Heart right ventricle (tissue), 16 donors: ENCODE data around the gene ACOD1. TPM values are rescaled to one million over a fixed set of nuclear protein-coding genes. Genes with fewer than 3 reads are reported as not detected.
A peak's percentile ranks its signal among the peaks of the same experiment; 100 is the strongest.

Source experiments
- ATAC-seq, 8 donors: fragments of 200-7000 bp; cut with Tn5 transposase; one replicate each; pipeline ENCODE4 v1.9.1; 2020; ENCODE audit warnings: mild to moderate bottlenecking in 8 of 8, moderate library complexity in 8 of 8, moderate number of reproducible peaks in 1 of 8
- DNase-seq, 2 donors: peaks; one replicate each; pipeline ENCODE4 v3.0.0-alpha.2; 2020
- H3K27ac ChIP-seq, 10 donors: fragments of 200-600 bp; sonication (generic) in 2 of 10; one replicate each; pipeline versions ENCODE4 v1.5.0 to v1.8.0; 2020 to 2022; ENCODE audit warnings: mild to moderate bottlenecking in 3 of 10
- H3K27me3 ChIP-seq, 7 donors: fragments of 200-600 bp; one replicate each; pipeline ENCODE4 v1.8.0; 2021 to 2022; ENCODE audit warnings: mild to moderate bottlenecking in 2 of 7
- H3K36me3 ChIP-seq, 9 donors: fragments of 200-600 bp; sonication (generic) in 1 of 9; one replicate each; pipeline versions ENCODE4 v1.5.0 to v1.8.0; 2020 to 2022; ENCODE audit warnings: mild to moderate bottlenecking in 2 of 9
- H3K4me1 ChIP-seq, 9 donors: fragments of 200-600 bp; sonication (generic) in 1 of 9; one replicate each; pipeline versions ENCODE4 v1.5.0 to v1.8.0; 2020 to 2022; ENCODE audit warnings: mild to moderate bottlenecking in 4 of 9
- H3K4me3 ChIP-seq, 10 donors: fragments of 200-600 bp; sonication (generic) in 2 of 10; one replicate each; pipeline versions ENCODE4 v1.5.0 to v1.8.0; 2020 to 2022; ENCODE audit warnings: mild to moderate bottlenecking in 7 of 10, moderate library complexity in 2 of 10
- H3K9me3 ChIP-seq, 11 donors: fragments of 200-600 bp in 10 of 11; sonication (generic) in 2 of 11; one replicate each; pipeline versions ENCODE4 v1.5.0 to v1.8.0; 2013 to 2022; ENCODE audit warnings: mild to moderate bottlenecking in 2 of 11, control low read depth in 1 of 11, moderate library complexity in 1 of 11
- CTCF ChIP-seq, 9 donors: fragments of 200-600 bp; sonication (generic) in 2 of 9; IDR thresholded peaks; one replicate each; pipeline versions ENCODE4 v1.5.0 to v1.8.0; 2021 to 2022; ENCODE audit warnings: antibody characterized with exemption in 9 of 9, mild to moderate bottlenecking in 5 of 9, moderate library complexity in 1 of 9
- WGBS, 2 donors: extraction: QIAGEN DNeasy Blood & Tissue Kit; methylation state at CpG; one replicate each; pipeline ENCODE4 v1.1.7; 2013; ENCODE audit warnings: inconsistent platforms in 1 of 2; 5-methylcytosine and 5-hydroxymethylcytosine counted together
- intact Hi-C, 10 donors: fragments of 100-400 bp; cut with DNase I; formaldehyde crosslinking; loops; one replicate each; pipeline versions ENCODE4 v1.11.1 to v1.14.2; 2022
- polyA plus RNA-seq, 2 donors: library from polyadenylated mRNA; stranded (reverse); fragments of 200-250 nt; gene quantifications; one replicate each; pipeline ENCODE4 v1.2.3, GENCODE V29; 2013
- total RNA-seq, 10 donors: library from RNA; stranded (reverse); fragmentation: NEBNext Ultra II Directional in 3 of 10; extraction: Animal tissue kit (Norgen Biotek cat#: 25700) in 3 of 10; gene quantifications; one replicate each; pipeline versions ENCODE4 v1.2.1 to v1.2.4, GENCODE V29; 2021 to 2023
- donor health status: Arrhythmogenic right ventricular cardiomyopathy.
- donor health status: ischemic (EF 13 %, LVEDD 7.1; RV severe dilation, severe dysfunction).
- donor health status: healthy with polysubstance abuse.
- donor health status: DM: no; HTN: yes; CAD: no.
- donor health status: DM: no; HTN: no; CAD: no.
- donor health status: ischemic (EF 25% LVEDD 6.9; RV normal size, moderate dysfunction).
- donor health status: ischemic (EF 25% LVEDD 5.7; RV mildly dilated, moderate dysfunction).
- donor health status: healthy.
- donor health status: DM: yes; HTN: yes; CAD: no.
- donor health status: Ischemic cardiomyopathy.
- donor health status: ischemic (EF 35%, LVEDD 5.7; RV mildly dilated, moderate dysfunction).
- donor health status: nonischemic (EF 11% LVEDD 7.7; RV severe dilation, severe dysfunction).
- donor health status: DM: yes; HTN: yes; CAD: no.
- donor health status: PGD.
- donor health status: ischemic (EF 29% LVEDD 5.4; RV normal size, mild dysfunction).
- donor health status: nonischemic (EF 23%, LVEDD 6.1; RV moderate dilation, normal function).

The ACOD1 gene
- total and polyA plus RNA-seq, 12 donors = 0.51 TPM; not detected in 11

- Histone ChIP-seq H3K9me3 (peaks cover 0 to 15% (median 0%) of the 10 kb centered on the region in 11 donors), H3K27me3 (no peaks in the 10 kb centered on the region), H3K4me3 (no peak overlapping the region), H3K36me3 (no peaks in the 10 kb centered on the region), H3K27ac (no peak overlapping the region), H3K4me1 (no peaks in the 10 kb centered on the region)
- DNase-seq (no peak), ATAC-seq (no peak)
- intact Hi-C loops = no loop called here
- WGBS, 2 donors = 55 to 78% methylated on average over 4 of the region's 4 CpGs
- TF ChIP-seq CTCF (IDR thresholded peaks at IDR 0.05) = no peak
These were observed 16.2 kb upstream of the ACOD1 start for GRCh38 chr13:76932076-76932475.

- ATAC-seq = no peak
- H3K36me3 ChIP-seq = no peaks in the 10 kb centered on the region
- DNase-seq = no peak
- H3K27ac ChIP-seq = no peak overlapping the region
- no peak for TF ChIP-seq CTCF (IDR thresholded peaks at IDR 0.05)
- no peaks in the 10 kb centered on the region for H3K27me3 ChIP-seq
- WGBS, 2 donors = 94 to 97% methylated on average over 1 of the region's 1 CpG
- intact Hi-C loops = no loop called here
- peaks cover 0 to 18% (median 0%) of the 10 kb centered on the region in 9 donors for H3K4me1 ChIP-seq
- peaks cover 0 to 15% (median 0%) of the 10 kb centered on the region in 11 donors for H3K9me3 ChIP-seq
- H3K4me3 ChIP-seq = no peak overlapping the region
These were observed 13.6 kb upstream of the ACOD1 start for GRCh38 chr13:76934671-76935070.

GRCh38 chr13:76936763-76937162 is 11.5 kb upstream of the ACOD1 start:
- H3K9me3 ChIP-seq = peaks cover 0 to 4% (median 0%) of the 10 kb centered on the region in 11 donors
- ATAC-seq (no peak), DNase-seq (no peak)
- 84 to 89% methylated on average over 2 of the region's 2 CpGs for WGBS, 2 donors
- H3K27ac ChIP-seq = peak overlapping the region in 1 of 10 donors; percentile 16
- peaks cover 0 to 18% (median 0%) of the 10 kb centered on the region in 9 donors for H3K4me1 ChIP-seq
- TF ChIP-seq CTCF (IDR thresholded peaks at IDR 0.05) = no peak
- H3K4me3 ChIP-seq = no peak overlapping the region
- H3K27me3 ChIP-seq = no peaks in the 10 kb centered on the region
- intact Hi-C loops = no loop called here
- no peaks in the 10 kb centered on the region for H3K36me3 ChIP-seq

DNA sequence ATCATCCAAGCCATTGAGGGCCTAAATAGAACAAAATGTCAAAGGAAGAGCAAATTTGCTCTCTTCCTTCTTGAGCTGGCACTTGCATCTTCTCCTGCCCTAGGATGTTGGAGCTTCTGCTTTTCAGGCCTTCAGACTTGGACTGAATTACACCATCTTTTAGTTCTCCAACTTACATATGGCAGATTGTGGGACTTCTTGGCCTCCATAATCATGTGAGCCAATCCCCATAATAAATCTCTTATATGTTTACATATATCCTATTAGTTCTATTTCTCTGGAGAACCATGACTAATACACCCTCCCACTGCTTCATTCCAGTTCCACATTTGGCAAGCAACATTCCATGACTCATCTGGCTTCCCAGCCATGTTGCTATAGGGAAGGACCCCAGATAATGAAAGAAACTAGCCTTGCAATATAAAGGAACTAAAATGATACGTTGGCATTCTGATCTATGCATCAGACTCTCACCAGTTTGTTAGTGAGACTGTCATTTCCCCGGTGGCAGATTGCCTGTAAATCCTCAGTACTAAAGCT is 11.0 kb upstream of the ACOD1 start:
- no peaks in the 10 kb centered on the region for H3K27me3 ChIP-seq
- peaks cover 0 to 4% (median 0%) of the 10 kb centered on the region in 11 donors for H3K9me3 ChIP-seq
- no peak overlapping the region for H3K4me3 ChIP-seq
- 57 to 63% methylated on average over 2 of the region's 2 CpGs for WGBS, 2 donors
- DNase-seq (no peak), ATAC-seq (peak in 1 of 8 donors; percentile 57)
- no peaks in the 10 kb centered on the region for H3K36me3 ChIP-seq
- H3K27ac ChIP-seq = peak overlapping the region in 1 of 10 donors; percentile 63
- peaks cover 0 to 18% (median 0%) of the 10 kb centered on the region in 9 donors for H3K4me1 ChIP-seq
- no peak for TF ChIP-seq CTCF (IDR thresholded peaks at IDR 0.05)
- intact Hi-C loops = no loop called here
